Left lobe of liver (tissue), 2 donors: Measurements from ENCODE around the gene TNS2. TPM values are rescaled to one million over a fixed set of nuclear protein-coding genes. Genes with fewer than 3 reads are reported as not detected.
A peak's percentile ranks its signal among the peaks of the same experiment; 100 is the strongest.

Experiments
- ATAC-seq: fragments of 200-7000 bp; cut with Tn5 transposase; one replicate; pipeline ENCODE4 v1.9.1; 2020; ENCODE audit warnings: mild to moderate bottlenecking, moderate library complexity
- DNase-seq: peaks from one replicate; pipeline ENCODE4 v3.0.0-alpha.2; 2020; ENCODE audit warnings: low spot score
- total RNA-seq: library from RNA; stranded (reverse); gene quantifications from one replicate; pipeline ENCODE4 v1.2.1, GENCODE V29; 2021
- donor health status: DM: no; HTN: no; CAD: no; lungs with moderate emphysema.
- donor health status: DM: no; HTN: yes; CAD: no.

Gene TNS2
- total RNA-seq, 1 donor from 2014 or later: 146 TPM

- no peak for ATAC-seq
- no peak for DNase-seq
Measured at GRCh38 chr12:53039851-53040250, 10.0 kb upstream of the TNS2 start.

- ATAC-seq: no peak
Measured at GRCh38 chr12:53042607-53043454, 7.0 kb upstream of the TNS2 start.

GRCh38 chr12:53044052-53044581, 5.7 kb upstream of the TNS2 start:
- ATAC-seq: no peak
- DNase-seq: no peak

More at GRCh38 chr12:53042607-53043454, 7.0 kb upstream of the TNS2 start:
- no peak for DNase-seq

GRCh38 chr12:53044896-53045695, 4.8 kb upstream of the TNS2 start:
- ATAC-seq (no peak), DNase-seq (no peak)

- ATAC-seq: no peak
Measured at GRCh38 chr12:53045696-53046045, 4.2 kb upstream of the TNS2 start.

GRCh38 chr12:53046655-53047220, 3.1 kb upstream of the TNS2 start:
- ATAC-seq: peak; percentile 54
- DNase-seq: peak; percentile 95

More at GRCh38 chr12:53045696-53046045, 4.2 kb upstream of the TNS2 start:
- DNase-seq: no peak

GRCh38 chr12:53047221-53048032, 2.4 kb upstream of the TNS2 start:
- peak; percentile 90 for DNase-seq
- ATAC-seq: peak; percentile 34

GRCh38 chr12:53048033-53048779, 1.7 kb upstream of the TNS2 start:
- peak; percentile 35 for ATAC-seq
- DNase-seq: peak; percentile 92

GRCh38 chr12:53048780-53049401, 974 bp upstream of the TNS2 start:
- peak; percentile 86 for DNase-seq
- ATAC-seq: peak; percentile 11

GRCh38 chr12:53050426-53051057, 677 bp downstream of the TNS2 start:
- no peak for DNase-seq
- ATAC-seq: no peak

- peak; percentile 93 for DNase-seq
- ATAC-seq: peak; percentile 14
Measured at GRCh38 chr12:53051058-53051880, 1.4 kb downstream of the TNS2 start.

GRCh38 chr12:53051881-53052412, 2.1 kb downstream of the TNS2 start:
- ATAC-seq (no peak), DNase-seq (peak; percentile 52)

- ATAC-seq: peak; percentile 36
- DNase-seq: peak; percentile 95
Measured at GRCh38 chr12:53052419-53053217, 2.8 kb downstream of the TNS2 start.

- ATAC-seq (peak; percentile 24), DNase-seq (peak; percentile 77)
Measured at GRCh38 chr12:53053218-53054111, 3.6 kb downstream of the TNS2 start.

- ATAC-seq (peak; percentile 63), DNase-seq (peak; percentile 98)
Measured at GRCh38 chr12:53054112-53054878, 4.4 kb downstream of the TNS2 start.
